HG02610 (cell line): ENCODE data around the gene GAL3ST3.

Source experiments
- ATAC-seq: cut with Tn5 transposase; IDR thresholded peaks from one replicate; pipeline ENCODE4 v1.9.1; 2021; ENCODE audit warnings: mild to moderate bottlenecking, moderate library complexity; ENCODE audit not compliant: unreplicated experiment

The GAL3ST3 gene

GRCh38 chr11:66069715-66070603 lies 21.0 kb upstream of the GAL3ST3 start, which contains the start of gene PACS1:
TSS of gene PACS1 (plus strand) at chr11:66070272. CDS start at chr11:66070487, 215 bp downstream.
- peak; percentile 49 for ATAC-seq

DNA sequence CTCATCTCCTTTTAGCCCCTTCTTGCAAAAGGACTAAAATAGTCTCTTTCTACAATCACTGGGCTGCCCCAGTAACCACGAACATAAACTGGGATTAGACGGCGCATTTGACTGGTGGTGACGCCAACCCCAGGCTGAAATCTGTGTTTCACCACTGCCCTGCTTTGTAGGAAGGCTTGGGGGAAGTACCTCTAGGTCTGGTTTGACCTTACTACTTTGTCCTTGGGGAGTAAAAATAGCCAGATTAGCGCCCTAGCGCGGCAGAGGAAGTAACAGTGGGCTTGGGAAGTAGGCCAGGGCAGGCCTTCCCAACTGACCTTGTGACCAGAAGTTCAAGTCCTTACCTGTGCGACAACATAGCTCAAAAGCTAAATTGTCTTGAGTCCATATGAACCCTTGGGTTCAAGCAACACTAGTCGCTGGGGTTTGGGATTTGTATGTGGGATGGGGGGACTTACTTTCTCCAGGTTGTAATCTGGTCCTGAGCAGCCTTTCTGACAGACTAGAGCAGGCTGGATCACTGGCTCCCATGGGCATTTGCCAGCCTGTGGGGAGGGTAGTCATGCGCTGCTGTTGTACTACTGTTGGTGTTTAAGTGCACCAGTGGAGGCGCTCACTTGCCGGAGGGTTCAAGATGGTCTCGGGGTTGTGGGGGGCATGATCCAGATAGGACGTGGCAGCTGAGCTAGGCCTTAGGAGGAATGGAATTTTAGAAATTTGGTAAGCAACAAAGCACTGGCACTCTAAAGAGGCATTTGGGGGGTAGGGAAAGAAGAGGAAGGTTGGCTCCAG lies 20.2 kb upstream of the GAL3ST3 start:
- peak; percentile 30 for ATAC-seq

DNA sequence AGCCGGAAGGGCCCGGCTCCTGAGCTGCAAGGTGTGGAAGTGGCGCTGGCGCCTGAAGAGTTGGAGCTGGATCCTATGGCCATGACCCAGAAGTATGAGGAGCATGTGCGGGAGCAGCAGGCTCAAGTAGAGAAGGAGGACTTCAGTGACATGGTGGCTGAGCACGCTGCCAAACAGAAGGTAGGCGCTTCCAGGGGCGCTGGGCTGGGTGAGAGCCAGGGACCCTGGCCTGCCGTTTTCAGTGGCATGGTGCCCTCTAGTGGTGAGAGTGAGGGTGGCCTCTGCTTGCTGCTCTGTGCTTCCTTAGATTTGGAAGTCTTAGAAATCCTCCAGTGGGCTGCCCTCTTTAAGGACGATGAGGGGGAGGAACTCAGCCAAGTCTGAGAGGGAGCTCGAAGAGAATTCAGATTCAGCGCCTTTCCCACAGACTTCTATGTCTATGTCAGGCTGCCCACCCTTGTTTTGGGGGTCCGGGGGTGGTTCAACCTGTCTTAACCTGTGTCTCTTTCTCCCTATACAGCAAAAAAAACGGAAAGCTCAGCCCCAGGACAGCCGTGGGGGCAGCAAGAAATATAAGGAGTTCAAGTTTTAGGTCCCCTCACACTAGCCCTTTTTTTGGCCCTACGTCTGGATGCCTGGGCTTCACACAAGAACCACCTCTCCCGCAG lies 19.3 kb upstream of the GAL3ST3 start:
- ATAC-seq, result no peak

GRCh38 chr11:66067640-66068039 lies 18.7 kb upstream of the GAL3ST3 start:
- no peak for ATAC-seq

DNA sequence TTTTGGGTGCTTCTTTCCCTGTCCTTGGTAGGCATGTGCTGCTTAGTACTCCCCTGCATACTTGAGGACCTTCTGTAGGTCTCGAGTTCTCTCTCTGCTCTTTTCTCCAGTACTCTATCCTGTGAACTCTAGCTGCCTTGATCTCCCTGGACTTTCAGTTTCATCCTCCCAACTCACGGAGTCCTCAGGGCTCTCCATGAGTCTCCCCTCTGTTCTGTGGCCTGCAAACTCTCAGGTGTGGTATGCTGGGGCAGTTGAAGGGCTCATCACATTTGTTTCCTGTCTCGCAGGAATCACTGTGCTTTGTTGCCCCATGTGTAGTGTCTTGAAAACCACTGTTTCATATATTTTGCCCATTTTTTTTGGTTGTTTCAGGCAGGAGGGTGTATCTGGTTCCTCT lies 17.8 kb upstream of the GAL3ST3 start:
- no peak for ATAC-seq

GRCh38 chr11:66064571-66064970 lies 15.6 kb upstream of the GAL3ST3 start:
- ATAC-seq, result no peak

DNA sequence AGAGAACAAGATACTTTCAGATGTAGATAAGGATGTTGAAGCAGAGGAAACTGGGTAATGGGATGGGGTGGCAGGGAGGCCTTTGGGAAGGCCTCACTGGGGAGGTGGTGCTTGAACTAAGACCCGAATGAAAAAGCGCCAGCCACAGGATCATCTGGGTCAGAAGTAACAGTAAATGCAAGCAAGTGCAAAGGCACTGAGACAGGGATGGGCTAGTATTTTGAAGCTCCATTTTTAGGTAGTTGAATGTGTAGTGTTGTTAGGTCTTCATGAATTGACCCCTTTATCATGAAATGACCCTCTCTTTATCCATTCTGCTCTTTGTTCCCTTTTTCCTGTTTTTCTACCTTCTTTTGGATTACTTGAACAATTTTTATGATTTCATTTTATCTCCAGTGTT lies 14.9 kb upstream of the GAL3ST3 start:
- no peak for ATAC-seq

GRCh38 chr11:66062408-66062807 lies 13.4 kb upstream of the GAL3ST3 start:
- ATAC-seq, result no peak

- ATAC-seq, result no peak
Measured at GRCh38 chr11:66061268-66061667, 12.3 kb upstream of the GAL3ST3 start.

GRCh38 chr11:66059966-66060680 lies 11.2 kb upstream of the GAL3ST3 start:
- ATAC-seq, result no peak

- no peak for ATAC-seq
Measured at GRCh38 chr11:66056501-66056900, 7.5 kb upstream of the GAL3ST3 start.

- no peak for ATAC-seq
Measured at GRCh38 chr11:66055021-66055420, 6.1 kb upstream of the GAL3ST3 start.

DNA sequence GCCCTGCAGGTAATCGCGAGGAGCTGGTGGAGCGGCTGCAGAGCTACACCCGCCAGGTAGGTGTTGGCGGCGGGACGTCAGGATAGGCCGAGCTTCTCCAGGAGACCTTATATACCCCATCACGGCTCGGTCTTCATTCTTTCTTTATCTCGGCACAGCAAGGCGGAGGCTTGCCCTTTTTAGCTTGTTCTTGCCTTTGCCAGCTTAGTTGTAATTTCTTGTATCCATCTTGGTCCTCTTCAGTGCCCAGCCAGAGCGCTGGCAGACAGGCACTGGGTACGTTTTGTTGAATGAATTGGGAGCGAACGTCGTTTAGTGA lies 3.7 kb upstream of the GAL3ST3 start:
- no peak for ATAC-seq

GRCh38 chr11:66051766-66052663 lies 3.1 kb upstream of the GAL3ST3 start, which contains the start of gene SF3B2:
TSS of gene SF3B2 (plus strand) at chr11:66052364. CDS start at chr11:66052385, 21 bp downstream.
- peak; percentile 94 for ATAC-seq

GRCh38 chr11:66051371-66051765 lies 2.4 kb upstream of the GAL3ST3 start:
- no peak for ATAC-seq

GRCh38 chr11:66050581-66051231 lies 1.7 kb upstream of the GAL3ST3 start:
- ATAC-seq, result no peak

DNA sequence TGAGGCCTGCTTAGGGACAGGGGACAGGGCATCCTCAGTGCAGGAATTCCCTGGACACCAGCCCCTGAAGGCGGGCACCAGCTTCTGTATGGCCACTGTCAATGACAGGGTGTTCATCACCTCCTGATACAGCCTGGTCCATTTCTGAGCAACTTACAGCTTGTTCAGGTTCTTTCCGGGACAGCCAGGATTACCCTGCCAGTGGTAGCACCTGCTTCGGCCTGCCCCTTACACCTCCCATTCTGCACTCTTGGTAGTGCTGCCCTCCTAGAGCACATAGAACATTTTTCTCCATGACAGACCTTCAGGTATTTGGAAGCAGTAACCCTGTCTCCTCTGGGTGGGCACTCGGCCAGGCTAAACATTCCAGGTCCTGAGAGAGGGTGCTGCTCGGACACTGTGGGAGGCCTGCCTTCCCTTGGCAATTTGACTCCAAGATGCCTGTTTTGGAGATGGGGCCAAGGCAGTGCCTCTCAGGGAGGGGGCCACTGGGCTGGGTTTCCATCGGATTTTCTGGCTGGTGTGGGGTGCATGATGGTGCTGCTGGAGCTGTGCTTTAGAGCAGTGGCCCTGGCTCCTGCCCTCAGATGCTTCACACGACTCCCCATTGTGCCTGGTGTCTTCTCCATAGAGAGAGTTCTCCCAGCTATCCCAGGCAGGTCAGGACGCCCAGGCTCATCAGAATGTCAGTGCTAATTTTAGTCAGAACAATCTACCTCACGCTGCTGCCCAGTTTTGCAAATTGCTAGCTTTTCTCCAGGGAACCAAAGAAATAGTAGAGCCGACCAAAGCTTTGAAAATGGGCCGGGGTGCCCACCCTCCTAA lies 1.2 kb downstream of the GAL3ST3 start:
- ATAC-seq, result no peak

GRCh38 chr11:66046901-66047300 lies 2.1 kb downstream of the GAL3ST3 start:
- no peak for ATAC-seq
